DOHH2 (cell line): ENCODE data around the gene UBE2QL1.

Experiments
- CTCF ChIP-seq: fragments of 200-600 bp; sonication (generic); IDR thresholded peaks from one replicate; pipeline ENCODE4 v1.5.1; 2014; ENCODE audit warnings: antibody characterized with exemption, mild to moderate bottlenecking, low read depth, low read length; ENCODE audit not compliant: poor library complexity, severe bottlenecking
- EZH2phosphoT487 ChIP-seq: fragments of 200-600 bp; sonication (generic); IDR thresholded peaks from 2 replicates; pipeline ENCODE4 v1.6.1; 2017; ENCODE audit warnings: borderline replicate concordance, mild to moderate bottlenecking, antibody characterized with exemption, low read length, moderate library complexity, mixed read lengths

GRCh38 chr5:6468104-6468503 lies 19.4 kb downstream of the UBE2QL1 start:
- no peak for TF ChIP-seq CTCF
- no peak for TF ChIP-seq EZH2phosphoT487
